SU-DHL-6 (cell line): ENCODE measurements around the gene SPNS2.

Experiments used
- H2AFZ ChIP-seq: fragments of 200-600 bp; sonication (generic); 2 replicates; pipeline ENCODE4 v1.6.1; 2014; ENCODE audit warnings: low read depth, mild to moderate bottlenecking, moderate library complexity, mixed read lengths, antibody characterized with exemption, low read length; ENCODE audit not compliant: severe bottlenecking
- H3F3A ChIP-seq: fragments of 200-600 bp; shearing (Covaris generic); 2 replicates; pipeline ENCODE4 v1.6.0; 2016; ENCODE audit warnings: antibody characterized with exemption, mild to moderate bottlenecking; ENCODE audit not compliant: insufficient read depth
- H3K27ac ChIP-seq: fragments of 200-600 bp; sonication (generic); 2 replicates; pipeline ENCODE4 v1.5.1; 2016; ENCODE audit warnings: low read depth, mild to moderate bottlenecking, low read length, moderate library complexity, mixed read lengths
- H3K27me3 ChIP-seq: fragments of 200-600 bp; sonication (generic), shearing (Covaris generic); 2 replicates; pipeline ENCODE4 v1.6.0; 2014; ENCODE audit warnings: mild to moderate bottlenecking, low read length
- H3K36me3 ChIP-seq: fragments of 200-600 bp; sonication (generic); 2 replicates; pipeline ENCODE4 v1.6.1; 2014; ENCODE audit warnings: mild to moderate bottlenecking, low read length, mixed read lengths
- H3K4me2 ChIP-seq: fragments of 300-600, 200-600 bp; shearing (Covaris generic), sonication (generic); 2 replicates; pipeline ENCODE4 v1.6.0; 2014; ENCODE audit warnings: low read length, low read depth, mild to moderate bottlenecking; ENCODE audit not compliant: poor library complexity, severe bottlenecking
- H3K4me3 ChIP-seq: fragments of 200-600 bp; sonication (generic); 2 replicates; pipeline ENCODE4 v1.5.1; 2014; ENCODE audit warnings: antibody characterized with exemption, low read length, mild to moderate bottlenecking, mixed read lengths; ENCODE audit not compliant: insufficient read depth, poor library complexity, severe bottlenecking
- H3K79me2 ChIP-seq: fragments of 200-600 bp; sonication (generic); 2 replicates; pipeline ENCODE4 v1.6.1; 2014; ENCODE audit warnings: mild to moderate bottlenecking, low read length, moderate library complexity; ENCODE audit not compliant: insufficient read depth
- H3K9ac ChIP-seq: fragments of 200-600 bp; sonication (generic); 2 replicates; pipeline ENCODE4 v1.7.0; 2014; ENCODE audit warnings: mild to moderate bottlenecking, low read length
- H3K9me2 ChIP-seq: fragments of 200-600 bp; sonication (generic); replicated peaks from 2 replicates; pipeline ENCODE4 v1.6.1; 2014; ENCODE audit warnings: low read length; ENCODE audit not compliant: insufficient read depth
- H3K9me3 ChIP-seq: fragments of 200-600 bp; sonication (generic); 2 replicates; pipeline ENCODE4 v1.6.1; 2014; ENCODE audit warnings: low read length, mixed read lengths; ENCODE audit not compliant: insufficient read depth
- H4K20me1 ChIP-seq: fragments of 200-600 bp; sonication (generic); 2 replicates; pipeline ENCODE4 v1.6.1; 2014; ENCODE audit warnings: low read depth, mild to moderate bottlenecking, antibody characterized with exemption, low read length, moderate library complexity, mixed read lengths
- CTCF ChIP-seq: fragments of 200-600 bp; sonication (generic); IDR thresholded peaks from one replicate; pipeline ENCODE4 v1.5.1; 2017; ENCODE audit warnings: antibody characterized with exemption, mild to moderate bottlenecking, low read length, moderate library complexity; ENCODE audit not compliant: insufficient read depth, poor library complexity, severe bottlenecking
- EZH2phosphoT487 ChIP-seq: fragments of 200-600 bp; sonication (generic), shearing (Covaris generic); conservative IDR thresholded peaks from 2 replicates; pipeline ENCODE4 v1.6.1; 2018; ENCODE audit warnings: mild to moderate bottlenecking, antibody characterized with exemption, low read length, moderate library complexity, mixed read lengths

The SPNS2 gene

DNA sequence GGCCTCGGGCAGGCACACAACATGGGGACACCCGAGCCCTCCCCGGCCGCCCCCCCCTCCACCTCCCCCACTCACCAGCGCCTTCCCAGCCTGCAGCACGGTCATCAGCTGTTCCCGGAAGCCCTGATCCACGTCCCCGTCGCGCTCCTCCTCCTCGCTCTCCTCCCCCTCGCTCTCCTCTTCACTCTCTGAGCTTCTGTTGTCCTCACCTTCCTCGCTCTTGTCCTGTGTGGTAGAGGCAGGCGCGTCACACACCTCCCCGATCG, 46.2 kb downstream of the SPNS2 start:
- no peaks in the 10 kb centered on the region for H3K79me2 ChIP-seq
- H2AFZ ChIP-seq, result no peak overlapping the region
- TF ChIP-seq CTCF (no peak), EZH2phosphoT487 (no peak)
- H3K4me2 ChIP-seq, result no peak overlapping the region
- no peaks in the 10 kb centered on the region for H4K20me1 ChIP-seq
- no peaks in the 10 kb centered on the region for H3K9me3 ChIP-seq
- no peaks in the 10 kb centered on the region for H3K9me2 ChIP-seq
- H3F3A ChIP-seq, result no peaks in the 10 kb centered on the region
- H3K27ac ChIP-seq, result no peak overlapping the region
- H3K36me3 ChIP-seq, result peaks cover 3% of the 10 kb centered on the region; the same call in 1 of the 2 replicates
- no peaks in the 10 kb centered on the region for H3K27me3 ChIP-seq
- H3K9ac ChIP-seq, result no peak overlapping the region
- no peak overlapping the region for H3K4me3 ChIP-seq

- Histone ChIP-seq H3K9me2 (no peaks in the 10 kb centered on the region), H4K20me1 (no peaks in the 10 kb centered on the region), H3K4me2 (no peak overlapping the region), H3K36me3 (peaks cover 3% of the 10 kb centered on the region; the same call in 1 of the 2 replicates), H3K27me3 (no peaks in the 10 kb centered on the region), H2AFZ (no peak overlapping the region), H3K9ac (no peak overlapping the region), H3K79me2 (no peaks in the 10 kb centered on the region), H3K9me3 (no peaks in the 10 kb centered on the region), H3K4me3 (no peak overlapping the region), H3F3A (no peaks in the 10 kb centered on the region), H3K27ac (no peak overlapping the region)
- TF ChIP-seq CTCF (no peak), EZH2phosphoT487 (no peak)
Measured at GRCh38 chr17:4545217-4545951, 46.7 kb downstream of the SPNS2 start.

GRCh38 chr17:4547118-4547906, 48.6 kb downstream of the SPNS2 start:
- Histone ChIP-seq H3K4me2 (no peak overlapping the region), H3K79me2 (no peaks in the 10 kb centered on the region), H2AFZ (no peak overlapping the region), H3K9me3 (no peaks in the 10 kb centered on the region), H3K36me3 (peaks cover 3% of the 10 kb centered on the region; the same call in 1 of the 2 replicates), H3F3A (no peaks in the 10 kb centered on the region), H3K9ac (no peak overlapping the region), H4K20me1 (no peaks in the 10 kb centered on the region), H3K27me3 (no peaks in the 10 kb centered on the region), H3K27ac (no peak overlapping the region), H3K9me2 (no peaks in the 10 kb centered on the region), H3K4me3 (no peak overlapping the region)
- TF ChIP-seq CTCF (no peak), EZH2phosphoT487 (no peak)
